DMS 273 treated with DMSO at 0.1 percent for 48 hours (cell line): ENCODE measurements around the gene NEO1.
"Not testable (repeated sequence)": the region's sequence is repeated elsewhere in the genome, so short reads cannot be mapped to it uniquely, and the experiment has no call there.

Experiments used
- DNase-seq: peaks from one replicate; lab custom pipeline; 2025; lab: John Stamatoyannopoulos, UW

Gene NEO1

DNA sequence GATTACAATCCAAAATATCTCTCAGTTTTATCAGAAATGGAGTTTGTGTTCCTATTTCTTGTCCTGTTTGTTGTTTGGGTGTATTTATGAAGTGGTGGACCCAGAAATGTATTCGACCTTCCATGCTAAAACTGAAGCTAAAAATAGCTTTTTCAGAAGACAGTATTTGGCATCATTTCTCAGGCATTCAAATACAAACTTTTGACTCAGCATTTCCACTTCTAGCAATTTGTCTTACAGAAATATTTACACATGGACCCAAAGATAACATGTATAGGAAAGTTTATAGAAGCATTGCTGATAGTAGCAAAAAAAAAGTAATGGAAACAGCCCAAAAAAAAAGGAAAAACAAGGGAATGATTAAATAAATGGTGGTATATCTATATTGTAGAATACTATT lies 160.2 kb downstream of the NEO1 start:
- DNase-seq: no peak

DNA sequence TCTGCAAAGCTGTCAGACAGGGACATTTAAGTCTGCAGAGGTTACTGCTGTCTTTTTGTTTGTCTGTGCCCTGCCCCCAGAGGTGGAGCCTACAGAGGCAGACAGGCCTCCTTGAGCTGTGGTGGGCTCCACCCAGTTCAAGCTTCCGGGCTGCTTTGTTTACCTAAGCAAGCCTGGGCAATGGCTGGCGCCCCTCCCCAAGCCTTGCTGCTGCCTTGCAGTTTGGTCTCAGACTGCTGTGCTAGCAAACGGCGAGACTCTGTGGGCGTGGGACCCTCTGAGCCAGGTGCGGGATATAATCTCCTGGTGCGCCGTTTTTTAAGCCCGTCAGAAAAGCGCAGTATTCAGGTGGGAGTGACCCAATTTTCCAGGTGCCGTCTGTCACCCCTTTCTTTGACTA lies 169.2 kb downstream of the NEO1 start:
- not testable (repeated sequence) for DNase-seq

DNA sequence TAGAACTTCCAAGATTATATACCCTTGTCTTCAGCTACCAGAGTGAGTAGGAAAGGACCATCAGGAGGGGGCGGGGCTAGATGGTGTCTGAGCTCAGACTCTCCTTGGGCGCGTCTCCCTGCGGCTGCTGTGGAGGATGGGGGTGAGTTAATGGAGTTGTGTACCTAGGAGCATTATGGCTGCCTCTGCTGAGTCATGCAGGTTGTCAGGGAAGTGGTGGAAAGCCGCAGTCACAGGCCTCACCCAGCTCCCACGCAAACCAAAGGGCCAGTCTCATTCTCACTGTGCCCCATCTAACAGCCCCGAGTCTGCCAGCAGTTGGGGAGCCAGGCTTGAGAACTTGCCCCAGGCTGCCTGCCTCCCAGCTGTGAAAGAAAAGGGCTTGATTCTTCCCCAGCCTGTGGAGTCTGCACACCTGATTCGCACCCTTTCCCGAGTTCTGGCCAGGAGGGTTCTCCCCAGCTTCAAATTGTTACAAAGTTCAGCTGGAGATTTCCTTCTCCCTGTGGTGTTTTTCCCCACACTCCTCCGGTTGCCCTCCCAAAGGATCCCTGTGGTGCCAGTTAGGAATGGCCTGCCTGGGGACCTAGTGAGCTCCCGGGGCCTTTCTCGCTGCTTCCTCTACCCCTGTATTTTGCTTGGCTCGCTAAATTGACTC lies 173.2 kb downstream of the NEO1 start:
- DNase-seq: no peak

DNA sequence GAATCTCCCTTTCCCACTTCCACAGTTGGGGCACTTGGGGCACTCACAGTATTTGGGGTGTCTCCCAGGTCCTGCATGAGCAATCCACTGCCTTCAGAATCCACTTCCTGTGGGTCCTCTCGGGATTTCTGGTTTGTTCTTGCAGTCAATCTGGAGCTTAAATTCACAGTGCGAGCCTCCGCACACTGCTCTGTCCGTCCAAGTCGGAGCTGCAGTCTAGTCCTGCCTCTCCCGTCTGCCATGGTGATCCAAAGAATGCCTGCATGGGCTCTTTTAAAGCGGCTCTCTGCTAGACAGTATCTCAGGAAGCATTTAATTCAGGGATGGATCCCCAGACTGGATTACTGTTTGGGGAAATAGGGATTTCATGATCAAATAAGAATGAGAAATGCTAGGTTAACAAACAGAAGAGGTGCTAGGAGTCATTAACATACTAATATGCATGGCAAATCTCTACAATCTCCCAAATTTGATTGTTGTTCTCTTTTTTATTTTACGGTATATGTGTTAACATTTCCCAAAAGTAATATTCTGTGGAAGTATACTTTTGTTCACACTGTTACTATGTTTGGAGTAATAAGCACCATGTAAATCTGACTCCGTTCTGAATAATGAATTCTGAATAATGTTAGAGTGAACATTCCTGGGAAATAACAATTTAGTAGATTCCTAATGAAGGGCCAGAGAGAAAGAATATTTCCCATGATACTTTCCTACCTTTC lies 174.0 kb downstream of the NEO1 start:
- DNase-seq: no peak

DNA sequence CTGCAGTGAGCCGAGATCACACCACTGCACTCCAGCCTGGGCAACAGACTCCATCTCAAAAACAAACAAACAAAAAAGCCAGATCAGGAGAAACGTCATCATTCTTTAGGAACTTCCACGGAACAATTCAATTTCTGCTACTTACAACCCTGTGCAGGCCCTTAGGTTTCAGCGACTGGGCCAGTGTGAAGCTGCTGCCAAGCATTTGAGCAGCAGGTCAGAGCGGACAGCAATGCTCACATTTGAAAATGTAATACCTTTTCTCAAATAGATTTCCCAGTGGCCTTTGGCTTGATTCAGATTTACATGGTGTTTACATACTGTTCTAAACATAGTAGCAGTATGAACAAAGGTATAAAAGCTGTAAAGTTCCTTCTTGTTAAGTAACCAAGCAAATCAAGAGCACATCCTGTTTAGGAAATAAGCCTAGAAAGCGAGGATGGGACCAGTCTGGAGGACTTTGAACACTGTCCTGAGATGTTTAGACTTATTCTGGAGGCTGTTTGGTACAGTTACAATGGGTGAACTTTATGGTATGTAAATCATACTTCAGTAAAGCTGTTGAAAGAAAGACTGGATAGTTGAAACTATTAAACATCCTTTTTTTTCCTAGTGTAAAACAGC lies 175.3 kb downstream of the NEO1 start:
- DNase-seq: no peak

DNA sequence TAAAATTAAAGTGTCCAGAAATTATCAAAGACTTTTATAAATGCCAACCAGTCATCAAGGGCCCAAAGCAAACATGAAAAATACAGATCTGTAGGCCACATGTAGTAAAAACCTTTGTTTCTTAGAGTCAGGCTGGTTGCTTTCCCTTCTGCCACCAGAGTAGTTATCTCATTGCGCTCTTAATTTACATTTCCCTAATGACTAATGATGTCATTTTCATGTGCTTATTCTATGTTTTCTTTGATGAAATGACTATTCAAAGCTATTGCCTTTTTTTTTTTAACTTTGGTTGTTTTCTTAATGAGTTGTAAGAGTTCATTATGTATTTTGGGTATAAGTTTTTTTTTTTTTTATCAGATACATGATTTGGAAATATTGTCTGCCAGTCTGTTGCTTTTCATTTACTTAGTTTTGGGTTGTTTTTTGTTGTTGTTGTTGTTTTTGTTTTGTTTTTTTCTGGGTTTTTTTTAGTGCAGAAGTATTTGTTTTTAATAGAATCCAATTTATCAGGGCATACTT lies 175.9 kb downstream of the NEO1 start:
- DNase-seq: no peak

DNA sequence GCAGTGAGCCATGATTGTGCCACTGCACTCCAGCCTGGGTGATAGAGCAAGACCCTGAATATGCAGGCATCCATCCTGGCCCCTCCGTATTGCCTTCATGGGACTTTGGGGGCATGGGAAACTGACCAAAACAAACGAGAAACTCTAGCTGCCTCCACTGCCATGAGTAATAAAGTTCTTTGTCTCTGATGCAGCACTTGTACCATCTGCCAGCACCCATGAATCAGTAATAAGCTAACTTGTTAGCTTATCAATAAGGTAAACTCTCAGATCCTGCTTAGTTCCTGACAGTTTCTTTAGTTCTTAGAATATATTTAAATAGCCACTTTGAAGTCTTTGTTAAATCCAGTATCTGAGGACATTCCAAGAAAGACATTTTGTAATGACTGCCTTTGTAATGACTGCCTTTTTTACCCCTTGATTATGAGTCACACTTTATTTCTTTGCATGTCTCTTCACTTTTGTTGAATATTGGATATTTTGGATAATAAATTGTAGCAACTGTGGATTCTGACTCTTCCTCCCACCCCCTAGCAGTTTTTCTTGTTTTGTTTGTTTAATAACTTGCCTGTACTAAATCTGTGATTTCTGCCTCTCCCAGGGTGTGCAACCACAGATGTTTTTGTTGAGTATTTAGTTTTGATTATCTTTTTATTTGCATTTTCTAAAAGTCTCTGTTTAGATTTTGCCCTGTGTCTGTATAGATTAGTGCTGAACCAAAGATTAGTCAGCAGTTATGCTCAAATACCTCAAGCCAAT lies 179.6 kb downstream of the NEO1 start:
- DNase-seq: no peak

DNA sequence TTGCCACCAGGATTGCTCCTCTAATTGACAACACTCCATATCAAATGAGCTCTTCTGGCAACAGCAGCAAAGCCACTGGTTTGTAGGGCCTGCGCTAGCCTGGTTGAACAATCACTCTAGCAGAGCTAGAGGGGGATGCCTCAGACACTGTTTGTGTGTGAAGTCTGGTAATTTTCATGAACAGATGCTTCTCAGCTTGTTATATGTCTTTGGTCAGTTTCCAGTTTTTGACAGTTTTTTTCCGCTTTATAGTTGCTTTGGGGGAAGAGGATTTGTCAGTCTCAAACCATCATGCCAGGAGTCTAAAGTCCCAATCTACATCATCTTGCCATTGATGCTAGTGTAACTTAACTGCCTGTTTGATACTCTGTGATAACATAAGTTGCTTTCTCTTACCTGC lies 180.5 kb downstream of the NEO1 start:
- no peak for DNase-seq

DNA sequence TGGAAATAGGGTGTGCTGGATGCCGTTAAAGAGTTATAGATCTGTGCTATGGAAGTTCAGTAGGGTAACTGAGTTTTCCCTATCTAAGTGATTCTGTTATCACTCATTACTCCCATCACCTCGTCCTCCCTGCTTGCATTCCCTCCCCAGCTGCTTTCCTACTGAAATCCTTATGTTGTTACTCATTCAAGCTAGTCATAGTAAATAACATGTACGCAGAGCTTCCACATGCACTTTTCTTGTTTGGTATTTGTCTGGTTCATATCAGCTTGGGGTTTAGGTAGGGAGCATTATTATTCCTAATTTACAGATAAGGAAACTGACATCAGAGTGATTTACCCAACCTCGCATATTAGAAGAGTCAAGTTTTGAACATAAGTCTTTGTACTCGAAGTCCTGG lies 181.4 kb downstream of the NEO1 start:
- no peak for DNase-seq

DNA sequence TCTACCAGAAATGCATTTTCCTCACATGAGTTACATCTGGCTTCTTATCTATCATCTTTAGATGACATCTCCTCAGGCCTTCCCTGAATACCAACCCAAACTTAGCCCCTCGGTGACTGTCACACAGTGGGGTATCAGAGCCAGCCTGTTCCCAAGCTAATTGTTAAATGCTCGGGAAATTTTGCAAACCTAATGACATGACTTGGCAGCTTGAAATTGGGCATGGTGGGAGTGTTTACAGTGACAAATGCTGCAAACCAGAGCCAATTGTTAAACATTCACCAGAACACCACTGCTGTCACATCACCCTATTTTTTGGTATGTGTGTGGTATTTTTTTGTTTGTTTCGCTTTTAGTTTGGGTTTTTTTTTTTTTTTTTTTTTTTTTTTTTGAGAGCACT lies 185.6 kb downstream of the NEO1 start:
- no peak for DNase-seq

DNA sequence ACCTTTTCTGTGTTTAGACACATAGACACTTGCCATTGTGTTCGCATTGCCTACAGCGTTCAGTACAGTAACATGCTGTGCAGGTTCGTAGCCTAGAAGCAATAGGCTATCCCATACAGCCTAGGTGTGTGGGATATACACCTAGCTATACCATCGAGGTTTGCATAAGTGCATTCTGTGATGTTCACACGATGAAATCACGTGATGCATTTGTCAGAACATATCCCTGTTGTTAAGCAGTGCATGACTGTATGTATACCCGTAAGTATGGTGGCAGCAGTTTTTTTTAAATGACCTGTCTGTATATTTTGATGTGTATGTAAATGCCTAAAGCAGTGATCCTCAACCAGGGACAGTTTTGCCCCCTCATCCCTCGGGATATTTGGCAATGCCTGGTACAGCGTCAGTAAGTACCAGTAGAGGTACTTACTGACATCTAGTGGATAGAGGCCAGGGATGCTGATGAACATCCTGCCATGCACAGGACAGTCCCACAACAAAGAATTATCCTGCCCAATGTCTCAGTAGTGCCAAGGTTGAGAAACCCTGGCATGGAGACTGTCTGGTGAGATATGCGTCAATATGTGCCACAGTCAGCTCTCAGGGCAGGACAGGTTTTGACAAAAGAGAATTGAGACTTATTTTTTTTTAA lies 187.4 kb downstream of the NEO1 start:
- no peak for DNase-seq

DNA sequence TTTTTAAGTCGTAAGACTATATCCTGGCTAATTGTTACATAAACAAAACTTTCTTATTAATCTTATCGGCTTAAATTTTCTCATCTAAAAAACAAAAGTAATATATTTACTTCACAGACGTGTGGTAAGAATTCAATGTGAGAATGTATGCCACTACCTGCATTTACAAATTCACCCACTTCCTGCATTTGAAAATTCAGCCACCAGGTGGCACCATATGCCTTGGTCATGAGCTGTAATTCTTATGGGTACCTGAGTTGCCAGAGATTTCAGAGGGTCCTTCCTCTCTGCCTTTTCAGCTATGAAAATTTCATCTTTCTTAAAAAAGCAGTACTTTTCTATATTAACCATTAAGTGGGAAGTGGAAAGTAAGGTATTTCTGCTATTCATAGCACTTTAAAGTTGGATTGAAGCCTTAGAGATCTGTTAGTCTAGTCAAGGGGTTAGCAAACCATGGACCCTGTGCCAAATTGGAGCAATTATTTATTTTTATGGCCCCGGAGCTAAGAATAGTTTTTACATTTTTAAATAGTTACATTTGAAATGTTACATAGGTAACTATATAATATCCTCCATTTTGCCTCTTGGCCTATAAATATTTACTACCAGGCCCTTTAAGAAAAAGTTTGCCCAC lies 188.7 kb downstream of the NEO1 start:
- DNase-seq: no peak

DNA sequence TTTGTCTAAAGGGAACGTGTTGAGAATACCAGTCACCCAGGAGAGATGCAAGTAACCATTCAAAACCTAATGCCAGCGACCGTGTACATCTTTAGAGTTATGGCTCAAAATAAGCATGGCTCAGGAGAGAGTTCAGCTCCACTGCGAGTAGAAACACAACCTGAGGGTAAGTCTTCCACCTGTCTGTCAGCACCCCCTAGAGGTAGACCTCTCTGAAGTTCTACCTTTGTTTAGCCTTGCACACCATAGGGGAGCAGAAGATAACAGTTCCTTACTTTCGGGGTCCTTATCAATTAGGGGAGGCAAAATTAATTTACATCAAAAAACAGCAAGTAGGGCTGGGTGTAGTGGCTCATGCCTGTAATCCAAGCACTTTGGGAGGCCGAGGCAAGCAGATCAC lies 192.1 kb downstream of the NEO1 start:
- DNase-seq: no peak

DNA sequence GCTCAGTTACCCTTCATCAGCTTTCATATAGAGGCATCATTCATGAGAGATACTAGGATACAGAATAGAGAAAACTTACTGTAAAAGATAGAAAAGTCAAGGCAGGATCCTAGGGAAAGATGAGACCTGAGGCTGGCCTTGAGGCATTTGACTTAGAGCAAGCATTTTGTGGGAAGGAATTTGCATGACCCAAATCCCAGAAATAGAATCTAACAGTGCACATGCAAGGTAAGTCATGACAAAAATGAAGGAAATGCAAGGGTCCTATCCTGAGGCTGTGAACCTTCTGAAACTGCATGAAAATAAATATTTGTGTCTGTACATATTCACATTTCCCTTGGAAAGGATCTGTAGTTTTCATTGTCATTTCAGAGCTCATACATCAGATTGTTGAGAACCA lies 194.2 kb downstream of the NEO1 start:
- DNase-seq: no peak

DNA sequence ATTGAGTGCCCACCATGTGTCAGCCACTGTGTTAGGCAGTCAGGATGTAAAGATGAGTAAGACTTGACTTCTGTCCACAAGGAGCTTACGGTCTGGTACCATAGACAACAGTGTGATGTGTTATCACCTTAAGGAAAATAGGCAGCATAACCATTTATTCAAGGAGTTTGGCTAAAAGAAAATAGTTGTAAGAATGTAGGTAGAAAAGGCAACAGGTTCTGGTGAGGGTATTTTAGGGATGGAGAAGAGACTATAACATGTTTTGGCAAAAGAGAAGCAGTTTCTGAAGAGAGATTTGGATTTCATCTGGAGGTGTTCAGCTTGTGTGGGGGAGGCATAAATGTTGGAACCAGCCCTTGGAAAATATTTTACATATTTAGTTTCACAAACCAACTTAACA lies 194.6 kb downstream of the NEO1 start:
- DNase-seq: no peak

DNA sequence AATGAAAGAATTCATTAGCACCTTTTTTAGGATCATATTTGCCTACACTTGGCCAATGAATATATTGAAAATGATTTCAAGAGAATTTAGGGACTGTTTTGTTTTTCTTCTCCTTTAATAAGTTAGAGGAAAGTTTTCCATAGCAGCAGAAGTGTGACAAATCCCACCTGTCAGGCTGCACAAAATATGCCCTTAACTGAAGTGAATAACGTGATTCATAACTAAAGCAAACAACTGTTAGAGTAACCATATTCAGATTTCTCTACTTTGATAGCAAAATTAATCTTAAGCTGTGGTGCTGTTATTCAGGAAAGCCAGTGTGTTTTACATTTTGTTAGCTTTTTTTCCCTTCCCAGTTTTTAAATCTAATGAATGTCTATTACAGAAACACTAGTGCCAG lies 195.1 kb downstream of the NEO1 start:
- DNase-seq: no peak

DNA sequence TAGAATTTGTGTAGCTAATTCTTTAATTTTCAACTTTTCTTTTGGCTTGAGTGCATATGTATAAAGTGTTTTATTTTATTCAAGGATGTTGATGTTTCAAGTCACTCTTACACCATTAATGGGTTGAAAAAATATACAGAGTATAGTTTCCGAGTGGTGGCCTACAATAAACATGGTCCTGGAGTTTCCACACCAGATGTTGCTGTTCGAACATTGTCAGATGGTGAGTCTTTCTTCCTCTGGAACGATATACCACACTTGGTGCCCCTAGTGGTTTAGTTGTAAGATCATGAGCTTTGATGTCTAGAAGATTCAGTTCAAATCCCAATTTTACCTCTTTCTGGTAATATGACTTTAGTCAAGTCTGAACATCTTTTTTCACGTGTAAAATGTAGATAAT lies 197.2 kb downstream of the NEO1 start:
- no peak for DNase-seq

DNA sequence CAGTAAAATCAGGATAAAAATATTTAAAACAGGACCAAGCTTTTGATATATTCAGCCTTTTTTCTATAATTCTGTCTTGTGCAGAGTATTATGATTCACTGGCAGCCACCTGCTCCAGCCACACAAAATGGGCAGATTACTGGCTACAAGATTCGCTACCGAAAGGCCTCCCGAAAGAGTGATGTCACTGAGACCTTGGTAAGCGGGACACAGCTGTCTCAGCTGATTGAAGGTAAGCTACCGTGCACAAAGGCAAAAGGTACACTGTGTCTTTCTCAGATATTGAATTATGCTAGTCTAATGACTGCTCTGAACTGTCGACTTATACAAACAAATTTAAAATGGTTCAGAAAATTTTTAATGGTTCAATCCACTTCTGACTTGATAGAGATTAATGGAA lies 202.3 kb downstream of the NEO1 start:
- DNase-seq: no peak

DNA sequence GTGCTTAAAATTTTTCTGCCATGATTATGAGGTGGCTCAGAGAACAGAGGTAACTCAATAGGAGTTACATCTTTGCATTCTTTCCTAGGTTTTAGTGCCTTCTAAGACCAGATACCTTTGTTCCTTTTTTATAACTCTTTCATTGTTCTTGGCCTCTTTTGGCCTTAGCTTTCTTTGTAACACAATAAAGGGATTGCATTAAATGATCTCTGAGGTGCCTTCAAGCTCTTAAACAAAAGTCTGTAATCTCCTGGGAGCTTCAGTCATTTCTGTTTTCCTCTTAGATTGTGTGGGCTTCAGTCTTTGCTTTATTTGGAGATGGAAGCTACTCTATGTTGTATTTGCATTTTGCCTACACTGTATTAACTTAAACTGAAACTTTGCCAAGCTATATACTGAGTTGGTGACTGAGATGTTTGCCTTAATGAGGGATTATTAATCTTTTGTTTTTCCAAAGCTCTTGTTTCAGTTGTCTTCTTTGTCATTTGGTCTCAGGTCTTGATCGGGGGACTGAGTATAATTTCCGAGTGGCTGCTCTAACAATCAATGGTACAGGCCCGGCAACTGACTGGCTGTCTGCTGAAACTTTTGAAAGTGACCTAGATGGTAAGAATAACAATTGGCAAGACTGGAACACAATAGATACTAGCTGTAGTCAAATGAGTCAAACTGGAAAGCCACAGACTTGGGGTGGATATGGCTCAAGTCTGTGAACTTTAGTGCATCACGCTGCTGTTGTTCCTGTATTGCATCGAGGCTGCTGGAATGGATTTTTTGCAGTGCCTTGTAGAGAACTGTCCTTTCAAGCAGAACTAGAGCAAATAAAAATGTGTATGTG lies 206.2 kb downstream of the NEO1 start:
- no peak for DNase-seq

DNA sequence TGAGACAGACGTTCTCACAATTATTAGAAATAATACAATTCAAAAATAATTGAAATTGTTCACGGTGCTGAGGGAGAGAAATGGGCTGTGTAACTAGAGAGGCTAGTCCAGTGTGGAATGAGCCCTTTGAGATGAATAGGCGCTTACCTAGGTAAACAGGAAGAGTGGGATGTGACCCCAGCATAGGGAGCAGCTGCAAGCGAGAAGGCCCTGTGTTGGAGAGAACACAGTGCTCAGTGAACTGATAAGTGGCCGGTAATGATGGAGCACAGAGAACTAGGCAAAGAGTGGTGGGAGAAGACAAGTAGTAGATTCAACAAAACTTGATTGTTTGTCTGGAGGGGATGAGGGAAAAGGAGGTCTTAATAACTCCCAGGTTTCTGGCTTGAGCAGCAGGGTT lies 212.6 kb downstream of the NEO1 start:
- DNase-seq: no peak
